Fibroblast of the aortic adventitia (primary cell): Measurements from ENCODE around the gene MIER3. TPM values are rescaled to one million over a fixed set of nuclear protein-coding genes. Genes with fewer than 3 reads are reported as not detected.
A peak's percentile ranks its signal among the peaks of the same experiment; 100 is the strongest.

Source experiments
- DNase-seq: peaks from one replicate; pipeline ENCODE4 v3.0.0-alpha.2; 2010; ENCODE audit warnings: low read depth
- H3K4me3 ChIP-seq: 2 replicates; pipeline ENCODE4 v1.5.1; 2011; ENCODE audit warnings: low read depth, mild to moderate bottlenecking, control low read depth, low read length, moderate library complexity
- total RNA-seq: library from RNA; depleted of rRNA; stranded (reverse); fragments of >200 nt; gene quantifications from 2 replicates; pipeline ENCODE4 v1.2.3, GENCODE V29; 2012; ENCODE audit warnings: low replicate concordance
- TF ChIP-seq, protein P1 (sequence below): IDR thresholded peaks from 2 replicates; pipeline ENCODE4 v1.5.1; 2011; ENCODE audit warnings: mild to moderate bottlenecking, low read length, control low read depth, inconsistent platforms; ENCODE audit not compliant: insufficient read depth

MIER3 gene, protein sequence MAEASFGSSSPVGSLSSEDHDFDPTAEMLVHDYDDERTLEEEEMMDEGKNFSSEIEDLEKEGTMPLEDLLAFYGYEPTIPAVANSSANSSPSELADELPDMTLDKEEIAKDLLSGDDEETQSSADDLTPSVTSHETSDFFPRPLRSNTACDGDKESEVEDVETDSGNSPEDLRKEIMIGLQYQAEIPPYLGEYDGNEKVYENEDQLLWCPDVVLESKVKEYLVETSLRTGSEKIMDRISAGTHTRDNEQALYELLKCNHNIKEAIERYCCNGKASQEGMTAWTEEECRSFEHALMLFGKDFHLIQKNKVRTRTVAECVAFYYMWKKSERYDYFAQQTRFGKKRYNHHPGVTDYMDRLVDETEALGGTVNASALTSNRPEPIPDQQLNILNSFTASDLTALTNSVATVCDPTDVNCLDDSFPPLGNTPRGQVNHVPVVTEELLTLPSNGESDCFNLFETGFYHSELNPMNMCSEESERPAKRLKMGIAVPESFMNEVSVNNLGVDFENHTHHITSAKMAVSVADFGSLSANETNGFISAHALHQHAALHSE
- total RNA-seq, result 31.0 and 89.9 TPM in 2 replicates

DNA sequence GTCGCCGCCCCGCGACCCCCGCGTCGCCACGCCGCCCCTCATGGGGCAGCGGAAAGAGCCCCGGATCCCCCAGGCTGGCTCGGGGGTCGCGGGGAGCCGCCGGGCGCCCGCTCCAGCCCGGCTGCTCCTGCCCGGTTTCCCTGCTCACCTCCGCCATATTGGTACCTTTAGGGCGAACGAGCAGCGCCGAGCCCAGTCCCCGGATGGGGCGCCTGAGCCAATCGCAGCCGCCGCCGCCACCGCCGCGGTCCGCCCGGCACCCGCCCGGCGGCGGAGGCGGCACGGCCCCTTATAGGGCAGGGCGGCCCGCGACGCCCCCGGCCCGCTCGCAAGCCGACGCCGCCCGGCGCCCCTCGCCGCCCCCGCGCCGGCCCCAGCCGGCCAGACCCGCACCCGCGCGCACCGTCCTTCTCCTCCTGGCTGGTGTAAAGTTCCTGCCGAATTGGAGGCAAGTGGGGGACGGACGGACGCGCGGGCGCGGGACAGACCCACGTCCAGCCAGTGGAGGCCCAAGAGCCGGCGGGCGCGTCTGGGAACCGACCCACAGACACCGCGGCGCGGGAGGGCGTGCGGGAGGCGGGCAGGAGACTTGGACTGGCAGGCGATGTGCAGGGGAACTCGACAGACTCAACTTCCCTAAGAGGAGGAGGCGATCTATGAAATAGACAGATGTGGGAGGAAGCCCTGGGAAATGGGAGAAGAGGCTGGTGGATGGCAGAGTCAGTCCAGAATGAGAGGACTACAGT is at the start of gene MIER3:
Gene MIER3, minus strand, starts transcription at position 178 of the 746 bp plus-strand sequence. Its CDS starts 21 bp downstream, at position 157.
- TF ChIP-seq, protein P1, sequence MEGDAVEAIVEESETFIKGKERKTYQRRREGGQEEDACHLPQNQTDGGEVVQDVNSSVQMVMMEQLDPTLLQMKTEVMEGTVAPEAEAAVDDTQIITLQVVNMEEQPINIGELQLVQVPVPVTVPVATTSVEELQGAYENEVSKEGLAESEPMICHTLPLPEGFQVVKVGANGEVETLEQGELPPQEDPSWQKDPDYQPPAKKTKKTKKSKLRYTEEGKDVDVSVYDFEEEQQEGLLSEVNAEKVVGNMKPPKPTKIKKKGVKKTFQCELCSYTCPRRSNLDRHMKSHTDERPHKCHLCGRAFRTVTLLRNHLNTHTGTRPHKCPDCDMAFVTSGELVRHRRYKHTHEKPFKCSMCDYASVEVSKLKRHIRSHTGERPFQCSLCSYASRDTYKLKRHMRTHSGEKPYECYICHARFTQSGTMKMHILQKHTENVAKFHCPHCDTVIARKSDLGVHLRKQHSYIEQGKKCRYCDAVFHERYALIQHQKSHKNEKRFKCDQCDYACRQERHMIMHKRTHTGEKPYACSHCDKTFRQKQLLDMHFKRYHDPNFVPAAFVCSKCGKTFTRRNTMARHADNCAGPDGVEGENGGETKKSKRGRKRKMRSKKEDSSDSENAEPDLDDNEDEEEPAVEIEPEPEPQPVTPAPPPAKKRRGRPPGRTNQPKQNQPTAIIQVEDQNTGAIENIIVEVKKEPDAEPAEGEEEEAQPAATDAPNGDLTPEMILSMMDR, result no peak

DNA sequence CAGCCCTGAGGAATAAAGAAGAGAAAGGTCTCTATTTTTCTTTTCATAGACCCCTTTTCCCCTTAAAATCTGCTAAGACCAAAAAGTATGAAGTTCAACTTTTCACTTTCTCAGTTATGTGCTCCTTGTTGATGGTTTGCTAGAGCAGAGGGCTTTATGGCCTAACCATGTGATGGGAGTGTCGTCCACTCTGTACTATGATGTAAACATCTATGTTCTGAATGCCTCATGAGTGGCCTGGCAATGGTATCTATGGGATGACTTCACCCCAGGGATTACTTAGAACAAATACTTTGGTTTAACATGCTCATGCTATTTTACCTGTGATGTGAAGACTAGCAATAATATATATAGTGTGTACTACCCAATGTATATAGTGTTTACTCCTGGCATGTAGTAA is 43.7 kb upstream of the MIER3 start:
- DNase-seq, result no peak
- H3K4me3 ChIP-seq, result no peak overlapping the region
- TF ChIP-seq, protein P1, result no peak

More for the DNA sequence above, at the start of gene MIER3:
- DNase-seq, result peak; percentile 61
- H3K4me3 ChIP-seq, result peak within 1 kb of the TSS; percentile 82

DNA sequence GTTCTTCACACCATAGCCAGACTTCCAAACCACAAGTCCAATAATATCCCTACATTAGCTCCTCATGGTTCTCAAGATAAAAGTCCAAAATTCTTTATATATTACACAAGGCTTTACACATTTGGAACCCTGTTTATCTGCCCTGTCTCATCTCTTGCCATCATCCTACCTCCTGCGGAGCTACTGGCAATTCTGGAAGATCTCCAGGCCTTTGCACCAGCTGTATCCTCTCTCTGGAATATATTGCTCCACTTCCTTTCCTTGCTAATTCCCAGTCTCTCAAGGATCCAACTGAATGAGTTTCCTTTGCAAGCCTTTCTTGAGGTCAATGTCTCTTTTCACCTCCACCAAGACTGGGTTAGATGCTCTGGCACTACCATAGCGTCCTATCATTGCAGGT is 41.3 kb upstream of the MIER3 start:
- DNase-seq, result no peak
- no peak overlapping the region for H3K4me3 ChIP-seq
- TF ChIP-seq, protein P1, result no peak

DNA sequence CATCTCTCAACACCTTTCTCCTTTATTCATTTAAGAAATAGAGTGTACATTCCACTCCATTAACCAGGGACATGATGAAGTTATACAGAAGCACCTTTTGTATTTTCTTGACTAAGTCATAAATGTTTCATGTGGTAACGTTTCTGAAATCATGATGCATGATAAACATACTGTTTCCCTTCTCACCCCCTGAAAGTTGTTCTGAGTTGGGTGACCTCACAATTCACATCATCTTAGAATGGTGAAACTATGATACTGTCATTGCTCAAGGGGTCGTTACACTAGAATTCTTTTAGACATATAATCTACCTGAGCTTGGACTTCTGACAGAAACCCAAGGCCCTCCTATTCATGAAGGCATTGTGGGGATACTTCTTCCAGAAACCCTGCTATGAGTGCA is 37.8 kb upstream of the MIER3 start:
- TF ChIP-seq, protein P1, result no peak
- H3K4me3 ChIP-seq, result no peak overlapping the region
- DNase-seq, result no peak

DNA sequence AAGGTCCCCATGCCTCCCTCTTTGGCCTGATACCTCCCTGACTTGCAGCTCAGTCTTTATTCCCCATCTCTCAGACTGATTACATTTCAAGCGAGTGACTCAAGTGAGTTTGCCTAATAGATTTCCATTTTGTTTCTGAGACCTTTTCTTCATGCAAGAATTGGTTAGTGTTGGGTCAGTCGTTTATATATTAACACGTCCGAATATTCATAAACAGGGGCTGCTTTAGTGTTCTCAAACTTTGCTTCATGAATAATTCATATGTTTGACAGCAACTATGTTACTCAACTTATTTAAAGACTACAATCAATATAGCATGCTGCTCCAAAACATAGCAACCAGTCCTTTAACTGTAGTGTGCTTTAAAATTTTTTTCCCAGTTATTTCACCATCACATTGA is 36.6 kb upstream of the MIER3 start:
- TF ChIP-seq, protein P1, result no peak
- no peak overlapping the region for H3K4me3 ChIP-seq
- DNase-seq, result no peak

DNA sequence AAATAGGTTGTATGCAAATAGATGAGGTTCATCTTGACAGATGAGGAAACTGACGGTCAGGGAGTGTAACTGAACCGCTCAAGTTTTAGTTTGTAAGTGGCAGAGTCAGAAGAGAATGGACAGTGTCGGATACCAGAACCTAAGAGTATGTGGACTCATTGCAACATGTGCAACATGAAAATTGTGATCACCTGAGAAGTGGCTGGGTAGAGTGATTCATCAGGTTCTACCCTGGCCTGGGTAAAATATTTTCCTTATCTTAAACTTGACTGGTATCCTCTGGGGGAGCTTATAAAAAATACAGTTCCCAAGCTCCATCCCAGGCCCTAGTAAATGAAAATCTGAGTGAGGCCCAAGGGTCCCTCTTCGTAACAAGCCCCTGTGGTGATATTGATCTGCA is 35.2 kb upstream of the MIER3 start:
- TF ChIP-seq, protein P1, result no peak
- DNase-seq, result no peak
- no peak overlapping the region for H3K4me3 ChIP-seq
